Stimulated activated CD4-positive, alpha-beta T cell treated with anti-CD3 and anti-CD28 coated beads, TNF-alpha, amount 100 ng/mL, for 4 hours (primary cell): Measurements from ENCODE around the gene KIF21B.
"Not testable (repeated sequence)": the region's sequence is repeated elsewhere in the genome, so short reads cannot be mapped to it uniquely, and the experiment has no call there.

Source experiments
- DNase-seq, 3 experiments: peaks; one replicate each; pipeline ENCODE4 v3.0.0-alpha.2; 2020; ENCODE audit warnings: low read depth in 3 of 3

The KIF21B gene

DNA sequence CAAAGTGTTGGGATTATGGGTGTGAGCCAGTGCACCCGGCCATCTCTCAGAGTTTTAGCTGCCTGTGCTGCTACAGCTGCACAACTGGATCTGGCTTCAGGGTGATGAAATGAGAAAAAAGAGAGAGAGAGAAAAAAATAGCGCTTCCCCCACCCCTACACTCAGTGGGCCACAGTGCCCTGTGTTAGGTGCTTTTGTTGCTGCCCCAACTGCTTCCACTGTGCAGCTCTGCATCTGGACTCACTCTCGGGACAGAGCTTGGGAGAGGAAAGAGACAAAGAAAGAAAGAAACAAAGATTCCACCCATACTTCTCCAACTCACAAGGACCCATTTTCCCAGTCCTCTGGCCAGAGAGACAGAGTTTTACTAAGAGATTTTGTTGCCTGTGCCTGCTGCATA is 78.4 kb downstream of the KIF21B start:
- DNase-seq: no peak

DNA sequence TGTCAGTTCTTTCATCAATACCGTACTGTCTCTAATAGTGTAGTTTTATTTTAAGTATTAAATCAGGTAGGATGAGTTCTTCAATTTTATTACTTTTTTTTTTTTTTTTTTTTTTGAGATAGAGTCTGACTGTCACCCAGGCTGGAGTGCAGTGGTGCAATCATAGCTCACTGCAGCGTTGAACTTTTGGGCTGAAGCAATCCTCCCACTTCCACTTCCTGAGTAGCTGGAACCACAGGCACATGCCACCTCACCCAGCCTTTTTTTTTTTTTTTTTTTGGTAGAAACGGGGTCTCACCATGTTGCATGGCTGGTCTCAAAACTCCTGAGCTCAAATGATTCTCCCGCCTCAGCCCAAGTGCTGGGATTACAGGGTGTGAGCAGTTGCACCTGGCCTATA is 84.6 kb downstream of the KIF21B start:
- DNase-seq: no peak

DNA sequence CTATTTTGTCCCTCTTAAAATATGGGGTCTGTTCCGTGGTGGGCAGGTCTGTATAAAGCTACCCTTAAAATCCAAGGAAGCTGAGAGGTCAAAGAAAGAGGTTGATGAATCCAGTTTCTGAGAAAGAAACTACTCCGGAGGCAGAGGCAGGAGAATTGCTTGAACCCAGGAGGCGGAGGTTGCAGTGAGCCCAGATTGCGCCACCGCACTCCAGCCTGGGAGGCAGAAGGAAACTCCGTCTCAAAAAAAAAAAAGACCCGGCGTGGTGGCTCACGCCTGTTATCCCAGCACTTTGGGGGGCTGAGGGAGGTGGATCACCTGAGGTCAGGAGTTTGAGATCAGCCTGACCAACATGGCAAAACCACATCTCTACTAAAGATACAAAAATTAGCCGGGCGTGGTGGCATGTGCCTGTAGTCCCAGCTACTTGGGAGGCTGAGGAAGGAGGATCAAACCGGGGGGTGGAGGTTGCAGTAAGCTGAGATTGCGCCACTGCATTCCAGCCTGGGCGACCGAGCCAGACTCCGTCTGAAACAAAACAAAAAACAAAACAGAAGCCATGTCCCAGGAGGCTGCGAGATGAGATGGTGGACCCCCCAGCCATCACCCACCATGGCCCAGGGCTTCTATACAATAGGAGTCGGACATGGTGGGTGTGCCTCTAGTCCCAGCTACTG is 88.1 kb downstream of the KIF21B start:
- DNase-seq: not testable (repeated sequence)

DNA sequence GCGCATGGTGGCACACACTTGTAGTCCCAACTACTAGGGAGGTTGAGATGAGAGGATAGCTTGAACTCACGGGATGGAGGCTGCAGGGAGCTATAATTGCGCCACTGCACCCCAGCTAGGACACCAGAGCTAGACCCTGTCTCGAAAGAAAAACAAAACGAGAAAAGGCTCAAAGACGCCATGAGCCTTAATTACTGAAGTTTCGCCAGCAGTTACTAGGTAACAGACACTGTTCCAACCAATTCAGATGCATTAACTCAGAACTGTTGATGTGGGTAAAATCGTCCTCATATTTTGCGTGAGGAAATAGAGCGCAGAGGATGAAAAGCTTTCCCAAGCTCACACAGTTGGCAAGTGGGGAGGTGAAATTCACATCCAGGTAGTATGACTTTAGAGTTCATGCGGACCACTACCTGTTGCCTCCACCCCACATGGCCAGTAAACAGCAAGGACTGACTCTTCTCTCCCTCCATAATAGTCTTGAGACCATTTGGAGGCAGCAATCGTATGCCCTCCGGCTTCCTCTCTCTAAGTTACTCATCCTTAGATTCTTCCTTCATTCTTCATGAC is 88.8 kb downstream of the KIF21B start:
- DNase-seq: no peak

DNA sequence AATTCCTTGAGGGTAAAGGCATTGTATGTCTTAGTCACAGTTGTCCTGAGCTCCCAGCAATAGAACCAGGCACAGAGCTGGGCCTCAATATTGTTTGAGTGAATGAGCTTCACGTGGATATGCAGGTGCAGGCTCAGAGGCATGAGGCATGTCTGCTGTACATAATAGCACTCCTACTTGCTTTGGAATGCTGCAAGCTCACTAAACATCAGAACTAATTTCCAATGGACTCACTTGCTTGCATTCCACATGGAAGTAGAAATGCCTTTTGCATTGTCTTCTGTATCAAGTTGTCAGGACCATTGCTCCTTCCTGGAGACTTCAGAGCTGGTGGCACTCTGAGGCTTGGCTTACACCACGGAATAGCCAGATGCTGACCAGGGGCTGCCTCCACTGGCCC is 91.7 kb downstream of the KIF21B start:
- no peak for DNase-seq

DNA sequence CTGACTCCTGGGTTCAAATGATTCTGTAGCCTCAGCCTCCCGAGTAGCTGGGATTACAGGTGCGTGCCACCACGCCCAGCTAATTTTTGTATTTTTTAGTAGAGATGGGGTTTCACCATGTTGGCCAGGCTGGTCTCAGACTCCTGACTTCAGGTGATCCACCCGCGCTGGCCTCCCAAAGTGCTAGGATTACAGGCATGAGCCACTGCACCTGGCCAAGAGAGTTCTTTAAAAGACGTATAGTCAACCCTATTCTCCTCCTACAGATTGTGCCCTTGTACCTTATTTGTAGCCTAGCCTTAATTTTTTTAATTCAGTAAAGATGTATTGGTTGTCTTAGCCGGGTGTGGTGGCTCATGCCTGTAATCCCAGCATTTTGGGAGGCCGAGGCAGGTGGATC is 93.2 kb downstream of the KIF21B start:
- not testable (repeated sequence) for DNase-seq

DNA sequence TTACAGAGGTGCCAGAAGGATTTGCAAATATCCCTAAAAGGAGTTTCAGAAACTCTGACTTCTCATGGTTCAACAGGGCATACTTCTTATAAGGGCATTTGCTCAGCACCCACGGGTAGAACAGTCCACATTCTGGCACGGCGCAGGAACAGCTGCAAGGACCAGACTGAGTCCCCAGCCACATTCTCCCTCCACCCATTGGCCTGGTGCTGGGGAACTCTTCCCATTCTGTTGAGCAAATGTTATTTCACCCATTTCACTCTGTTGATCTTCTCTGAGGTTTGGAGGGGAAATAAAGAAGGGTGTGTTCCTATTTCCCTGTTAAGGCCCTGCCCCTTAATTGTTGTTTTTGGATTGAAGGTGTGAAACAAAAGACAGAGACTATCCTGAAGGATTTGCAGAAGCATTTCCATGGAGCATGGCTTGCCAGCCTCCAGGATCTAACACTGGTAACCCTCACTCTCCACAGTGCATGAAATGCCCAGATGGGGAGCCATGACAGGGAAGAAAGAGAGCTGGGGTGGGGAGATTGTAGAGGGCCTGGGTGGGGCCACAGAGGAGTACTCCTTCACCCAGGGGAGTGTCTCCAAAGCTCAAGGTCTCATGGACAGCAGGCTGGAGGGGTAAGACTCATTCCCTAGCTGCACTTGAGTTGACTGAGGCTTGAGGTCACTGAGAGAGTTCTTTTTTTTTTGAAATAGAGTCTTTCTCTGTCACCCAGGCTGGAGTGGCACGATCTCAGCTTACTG is 93.8 kb downstream of the KIF21B start:
- no peak for DNase-seq

DNA sequence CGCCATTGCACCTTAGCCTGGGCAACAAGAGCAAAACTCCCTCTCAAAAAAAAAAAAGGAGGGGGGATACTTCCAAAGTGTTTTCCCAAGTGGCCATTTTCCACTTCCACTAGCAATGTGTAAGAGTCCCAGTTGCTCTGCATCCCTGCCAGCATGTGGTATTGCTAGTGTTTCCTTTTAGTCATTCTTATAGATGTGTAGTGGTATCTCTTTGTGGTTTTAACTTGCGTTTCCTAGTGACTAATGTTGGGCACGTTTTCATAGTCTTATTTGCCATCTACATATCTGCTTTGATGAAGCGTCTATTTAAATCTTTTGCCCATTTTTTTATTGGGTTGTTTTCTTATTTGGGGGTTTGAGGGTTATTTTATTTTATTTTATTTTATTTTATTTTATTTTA is 97.7 kb downstream of the KIF21B start:
- DNase-seq: no peak

DNA sequence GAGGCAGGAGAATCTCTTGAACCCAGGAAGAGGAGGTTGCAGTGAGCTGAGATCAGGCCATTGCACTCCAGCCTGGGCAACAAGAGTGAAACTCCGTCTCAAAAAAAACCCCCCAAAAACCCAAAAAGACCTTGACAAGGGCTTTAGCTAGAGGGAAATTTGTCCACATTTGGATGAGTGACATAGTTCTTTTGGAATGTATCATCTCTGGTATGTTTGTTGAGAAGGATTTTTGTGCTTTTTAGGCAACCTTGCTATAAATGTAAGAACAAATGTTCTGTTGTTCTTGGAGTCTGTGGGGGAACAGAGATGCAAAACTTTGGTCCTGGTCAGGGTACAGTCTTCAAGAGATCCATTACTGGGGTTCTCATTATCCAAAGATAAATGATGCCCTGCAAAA is 99.9 kb downstream of the KIF21B start:
- no peak for DNase-seq

DNA sequence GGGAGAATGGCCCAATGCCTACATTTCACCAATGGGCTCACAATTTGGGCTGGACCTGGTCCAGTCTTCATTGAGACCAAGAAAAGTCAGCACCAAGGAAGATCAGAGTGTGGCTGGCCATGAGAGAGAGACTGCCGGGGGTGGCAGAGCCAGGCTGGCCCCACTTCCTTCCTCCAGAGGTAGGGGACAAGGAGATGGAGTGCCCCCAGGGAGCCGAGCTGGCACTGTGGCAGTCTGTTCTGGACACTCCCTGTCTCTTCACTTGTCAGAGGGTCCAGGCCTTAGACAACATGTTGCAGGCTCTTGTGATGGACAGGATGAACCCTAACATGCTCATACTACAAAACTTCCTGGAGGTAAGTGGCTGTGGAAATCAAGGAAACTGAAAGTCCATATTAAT is 101.1 kb downstream of the KIF21B start:
- no peak for DNase-seq

DNA sequence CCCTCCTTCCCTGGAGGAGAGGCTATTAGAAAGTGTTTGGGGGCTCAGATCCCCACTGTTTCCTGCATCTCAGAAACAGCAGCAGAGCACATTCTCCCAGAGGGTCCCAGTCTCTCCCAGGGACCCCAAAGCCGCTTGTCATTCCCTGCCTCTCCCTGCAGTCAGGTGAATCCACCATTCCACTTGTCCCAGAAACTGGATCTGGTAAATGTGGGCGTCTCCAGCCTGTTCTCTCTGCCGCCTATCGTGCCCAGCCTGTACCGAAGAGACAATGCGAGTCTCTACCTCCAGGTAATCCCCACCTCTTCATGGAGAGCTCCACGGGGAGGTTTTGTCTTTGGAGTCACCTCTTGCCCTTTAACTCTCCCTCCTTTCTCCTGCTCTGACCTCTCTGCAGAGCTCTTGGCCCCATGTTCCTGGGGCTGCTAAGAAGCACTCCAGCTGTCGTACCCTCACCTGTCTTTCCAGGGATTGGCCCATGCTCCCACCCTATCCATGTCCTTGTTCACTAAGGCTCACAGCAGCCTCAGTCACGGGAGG is 101.9 kb downstream of the KIF21B start:
- DNase-seq: no peak
